HUES6 (cell line): Measurements from ENCODE around the gene FAM20B.

ENCODE experiments used
- H3K27ac ChIP-seq: 2 replicates; pipeline ENCODE4 v1.7.0; 2013; ENCODE audit warnings: low read depth, mild to moderate bottlenecking, low read length, inconsistent platforms
- H3K27me3 ChIP-seq: 2 replicates; pipeline ENCODE4 v1.6.1; 2013; ENCODE audit warnings: low read length; ENCODE audit not compliant: control insufficient read depth, insufficient read depth
- H3K36me3 ChIP-seq: 2 replicates; pipeline ENCODE4 v1.6.1; 2013; ENCODE audit warnings: low read length; ENCODE audit not compliant: control insufficient read depth, insufficient read depth
- H3K4me1 ChIP-seq: 2 replicates; pipeline ENCODE4 v1.6.1; 2013; ENCODE audit warnings: low read length; ENCODE audit not compliant: control insufficient read depth, insufficient read depth
- H3K4me3 ChIP-seq: 2 replicates; pipeline ENCODE4 v1.5.1; 2013; ENCODE audit warnings: low read depth, low read length
- H3K9ac ChIP-seq: one replicate; pipeline ENCODE4 v1.6.1; 2013; ENCODE audit warnings: mild to moderate bottlenecking, low read length
- H3K9me3 ChIP-seq: 2 replicates; pipeline ENCODE4 v1.6.1; 2013; ENCODE audit warnings: low read depth, low read length; ENCODE audit not compliant: control insufficient read depth, insufficient read depth

The FAM20B gene

DNA sequence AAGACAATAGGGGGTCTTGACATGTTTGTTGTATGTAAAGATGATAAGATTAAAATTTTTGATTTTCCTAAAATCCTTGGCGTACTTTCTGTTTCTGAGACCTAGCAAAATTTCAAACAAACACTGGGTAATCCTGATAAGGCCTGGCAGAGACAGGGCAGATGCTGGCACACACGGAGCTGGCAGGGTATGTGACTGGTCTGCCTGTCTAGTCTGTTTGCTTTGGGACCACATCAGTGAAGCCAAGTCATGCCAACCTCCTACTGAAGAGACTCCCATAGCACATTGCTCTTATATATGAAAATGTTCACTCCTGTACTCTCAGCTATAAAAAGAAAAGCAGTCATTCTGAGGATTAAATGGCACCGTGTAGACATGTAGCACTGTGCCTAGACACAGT lies 70.2 kb downstream of the FAM20B start:
- Histone ChIP-seq H3K9ac (no peak overlapping the region), H3K27ac (no peak overlapping the region), H3K4me1 (peaks cover 5% of the 10 kb centered on the region; the same call in 1 of the 2 replicates), H3K4me3 (no peak overlapping the region), H3K36me3 (peaks cover 70% of the 10 kb centered on the region), H3K9me3 (no peaks in the 10 kb centered on the region), H3K27me3 (no peaks in the 10 kb centered on the region)

DNA sequence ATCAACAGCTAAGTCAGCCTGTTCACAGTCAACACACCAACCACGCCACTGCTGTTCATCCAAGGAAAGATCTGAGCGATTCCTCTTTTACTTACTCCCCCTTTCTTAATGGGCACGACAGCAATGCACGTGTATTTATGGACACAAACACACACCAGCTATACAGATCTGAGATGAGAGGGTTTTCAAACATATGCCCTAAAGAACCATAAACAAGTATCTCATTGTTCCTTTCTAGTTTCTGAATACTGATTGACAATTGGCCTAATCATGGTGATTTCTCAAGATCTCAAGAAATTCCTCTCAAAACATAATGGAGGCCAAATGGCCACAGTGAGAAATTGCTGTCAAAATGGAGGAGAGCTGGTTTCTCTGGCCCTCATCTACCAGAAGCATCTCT lies 74.2 kb downstream of the FAM20B start:
- Histone ChIP-seq H3K4me1 (no peaks in the 10 kb centered on the region), H3K9me3 (no peaks in the 10 kb centered on the region), H3K36me3 (peaks cover 34% of the 10 kb centered on the region), H3K4me3 (no peak overlapping the region), H3K9ac (no peak overlapping the region), H3K27ac (no peak overlapping the region), H3K27me3 (no peaks in the 10 kb centered on the region)

DNA sequence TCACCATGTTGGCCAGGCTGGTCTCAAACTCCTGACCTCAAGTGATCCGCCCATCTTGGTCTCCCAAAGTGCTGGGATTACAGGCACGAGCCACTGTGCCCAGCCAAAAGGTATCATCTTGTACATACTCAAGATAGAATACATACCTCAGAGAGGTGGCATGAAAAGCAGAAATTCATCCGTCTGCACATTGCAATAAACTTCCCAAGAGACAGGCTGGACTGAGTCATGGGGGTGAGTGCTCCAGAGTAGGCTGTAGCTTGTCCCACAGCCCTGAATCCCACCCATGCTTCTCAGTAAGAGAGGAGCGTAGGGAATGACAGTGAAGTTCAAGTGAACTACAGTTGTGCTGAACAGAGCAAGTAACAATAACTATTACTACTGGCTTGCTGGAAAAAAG lies 75.9 kb downstream of the FAM20B start:
- peaks cover 17% of the 10 kb centered on the region for H3K36me3 ChIP-seq
- H3K27me3 ChIP-seq = no peaks in the 10 kb centered on the region
- no peak overlapping the region for H3K4me3 ChIP-seq
- no peak overlapping the region for H3K27ac ChIP-seq
- no peaks in the 10 kb centered on the region for H3K9me3 ChIP-seq
- H3K4me1 ChIP-seq = no peaks in the 10 kb centered on the region
- H3K9ac ChIP-seq = no peak overlapping the region

DNA sequence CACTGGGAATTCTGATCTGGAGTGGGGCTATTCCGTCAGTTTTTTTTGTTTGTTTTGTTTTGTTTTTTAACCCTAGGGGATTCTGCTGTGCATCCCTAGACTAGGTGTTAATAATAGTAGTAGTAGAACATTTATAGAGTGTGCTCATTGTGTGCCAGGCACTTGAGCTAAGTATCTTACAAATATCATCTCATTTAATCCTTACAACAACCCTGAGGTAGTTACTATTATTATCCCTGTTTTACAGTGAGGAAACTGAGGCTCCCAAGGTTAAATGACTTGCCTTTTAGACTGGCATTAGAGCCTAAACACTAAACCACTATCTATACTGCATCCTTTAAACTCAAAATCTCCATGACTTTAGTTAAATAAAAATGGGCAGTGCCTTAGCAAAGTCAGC lies 78.3 kb downstream of the FAM20B start:
- H3K4me3 ChIP-seq = no peak overlapping the region
- no peak overlapping the region for H3K9ac ChIP-seq
- no peaks in the 10 kb centered on the region for H3K9me3 ChIP-seq
- peaks cover 21% of the 10 kb centered on the region for H3K36me3 ChIP-seq
- no peaks in the 10 kb centered on the region for H3K4me1 ChIP-seq
- no peak overlapping the region for H3K27ac ChIP-seq
- H3K27me3 ChIP-seq = no peaks in the 10 kb centered on the region

DNA sequence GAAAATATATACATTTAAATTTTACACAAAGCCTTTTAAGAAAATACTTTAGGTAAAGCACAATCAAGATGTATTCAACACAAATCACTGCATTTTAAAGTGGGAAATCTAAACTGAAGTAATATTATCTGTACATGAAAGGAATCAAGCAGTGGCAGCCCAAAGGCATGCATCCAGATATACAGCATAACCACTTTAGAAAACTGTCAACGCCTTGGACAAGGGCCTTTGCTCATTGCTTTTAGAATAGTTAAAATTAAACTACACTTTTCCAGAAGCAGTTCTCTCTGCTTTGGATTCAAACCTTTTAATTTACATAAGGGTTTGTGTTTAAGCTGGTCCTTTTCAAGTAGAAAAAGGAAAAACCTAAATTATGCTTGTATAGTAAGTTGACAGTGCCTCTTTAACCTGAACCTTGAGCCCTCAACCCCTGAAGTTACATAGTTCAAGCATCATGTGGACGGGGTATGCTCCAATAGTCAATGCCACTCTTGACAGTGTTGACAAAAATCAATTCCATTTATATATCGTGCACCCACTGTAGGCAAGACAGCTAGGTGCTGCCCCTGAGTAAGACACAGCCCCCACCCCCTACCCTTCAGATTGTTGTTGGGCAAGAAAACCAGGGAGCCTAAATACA lies 79.0 kb downstream of the FAM20B start:
- no peaks in the 10 kb centered on the region for H3K4me1 ChIP-seq
- no peaks in the 10 kb centered on the region for H3K9me3 ChIP-seq
- no peak overlapping the region for H3K9ac ChIP-seq
- H3K4me3 ChIP-seq = no peak overlapping the region
- no peak overlapping the region for H3K27ac ChIP-seq
- no peaks in the 10 kb centered on the region for H3K27me3 ChIP-seq
- H3K36me3 ChIP-seq = peaks cover 26% of the 10 kb centered on the region

DNA sequence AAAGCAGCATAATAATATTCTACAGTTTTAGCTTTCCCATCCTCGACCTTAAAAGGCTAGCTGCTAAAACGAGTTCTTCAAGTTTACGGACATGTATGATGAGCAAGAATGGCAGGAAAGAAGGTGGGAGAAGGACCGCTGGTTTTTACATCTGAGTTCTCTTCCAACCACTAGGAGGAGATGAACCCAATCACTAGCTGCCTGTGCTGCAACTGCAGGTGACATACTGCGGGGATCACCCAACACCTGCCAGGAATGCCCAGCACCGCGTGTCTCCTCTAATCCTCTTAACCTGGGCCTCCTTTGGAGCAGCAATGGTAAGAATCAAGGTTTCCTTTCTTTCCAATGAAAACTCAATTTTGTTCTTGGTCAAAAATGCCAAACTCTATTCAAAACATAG lies 79.7 kb downstream of the FAM20B start:
- peaks cover 33% of the 10 kb centered on the region for H3K36me3 ChIP-seq
- no peak overlapping the region for H3K4me3 ChIP-seq
- no peaks in the 10 kb centered on the region for H3K9me3 ChIP-seq
- no peaks in the 10 kb centered on the region for H3K27me3 ChIP-seq
- no peak overlapping the region for H3K27ac ChIP-seq
- no peaks in the 10 kb centered on the region for H3K4me1 ChIP-seq
- H3K9ac ChIP-seq = no peak overlapping the region

DNA sequence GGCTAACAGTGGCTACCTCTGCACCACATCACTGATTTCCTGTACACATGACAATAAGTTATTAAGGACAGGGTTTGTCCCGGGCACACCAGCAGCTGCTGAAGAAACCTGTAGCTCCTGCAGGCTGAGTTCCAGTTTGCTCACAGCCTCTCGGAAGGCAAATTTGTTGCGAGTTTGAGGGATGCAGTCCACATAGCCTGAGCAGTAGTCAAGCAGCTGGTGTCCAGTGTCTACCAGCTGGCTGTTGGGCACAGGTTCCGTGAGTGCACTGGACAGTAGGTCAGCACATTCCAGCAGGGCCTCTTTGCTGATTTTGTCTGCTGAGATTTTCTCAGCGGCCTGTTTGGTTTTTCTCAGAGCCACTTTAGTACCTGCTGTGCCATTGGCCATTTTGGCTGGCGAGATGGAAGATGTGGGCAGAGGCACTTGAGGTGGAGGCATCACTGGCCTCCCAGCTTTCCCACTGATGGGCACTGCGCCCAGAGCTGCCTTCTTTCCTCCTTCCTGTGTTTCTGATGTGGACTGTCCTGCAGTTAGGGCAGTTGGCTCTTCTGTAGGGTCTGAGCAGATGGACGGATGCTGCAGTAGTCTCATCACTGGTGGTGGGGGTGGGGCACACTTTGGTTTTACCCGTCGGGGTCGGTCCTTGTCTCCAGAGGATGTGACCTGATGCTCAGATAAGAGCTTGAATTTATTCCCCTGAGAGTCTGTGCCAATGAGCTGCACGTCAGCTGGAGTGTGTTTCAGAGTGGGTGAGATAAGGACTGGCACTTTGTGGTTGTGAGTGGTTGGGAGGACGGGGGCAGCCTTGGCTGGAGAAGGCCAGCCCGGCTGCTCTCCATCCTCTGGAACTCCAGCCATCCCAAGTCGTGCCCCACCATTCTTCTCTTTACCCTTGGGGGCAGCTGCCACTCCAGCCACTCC lies 82.3 kb downstream of the FAM20B start:
- no peaks in the 10 kb centered on the region for H3K9me3 ChIP-seq
- no peaks in the 10 kb centered on the region for H3K4me1 ChIP-seq
- no peak overlapping the region for H3K27ac ChIP-seq
- H3K27me3 ChIP-seq = no peaks in the 10 kb centered on the region
- peaks cover 50% of the 10 kb centered on the region for H3K36me3 ChIP-seq
- no peak overlapping the region for H3K4me3 ChIP-seq
- H3K9ac ChIP-seq = no peak overlapping the region

DNA sequence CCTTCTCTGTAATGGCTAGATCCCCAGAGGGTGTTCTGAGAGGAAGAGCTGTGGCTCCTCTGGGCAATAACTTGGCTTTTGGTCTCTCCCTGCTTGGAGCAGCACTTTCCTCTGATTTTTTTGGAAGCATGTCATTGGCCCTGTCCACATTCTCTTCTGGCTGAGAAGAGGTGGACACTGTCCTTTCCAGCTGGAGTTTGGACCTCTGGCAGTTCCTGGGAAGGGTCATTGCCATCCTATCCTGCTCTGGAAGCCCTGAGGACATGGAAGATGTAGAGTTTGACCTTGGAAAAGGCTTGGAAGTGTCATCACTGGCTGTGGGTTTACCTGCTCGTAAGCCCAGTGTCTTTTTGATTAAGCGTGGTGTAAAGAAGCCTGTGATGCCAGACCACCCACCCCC lies 83.0 kb downstream of the FAM20B start:
- Histone ChIP-seq H3K36me3 (peaks cover 51% of the 10 kb centered on the region), H3K27ac (no peak overlapping the region), H3K4me1 (no peaks in the 10 kb centered on the region), H3K4me3 (no peak overlapping the region), H3K27me3 (no peaks in the 10 kb centered on the region), H3K9ac (no peak overlapping the region), H3K9me3 (no peaks in the 10 kb centered on the region)

DNA sequence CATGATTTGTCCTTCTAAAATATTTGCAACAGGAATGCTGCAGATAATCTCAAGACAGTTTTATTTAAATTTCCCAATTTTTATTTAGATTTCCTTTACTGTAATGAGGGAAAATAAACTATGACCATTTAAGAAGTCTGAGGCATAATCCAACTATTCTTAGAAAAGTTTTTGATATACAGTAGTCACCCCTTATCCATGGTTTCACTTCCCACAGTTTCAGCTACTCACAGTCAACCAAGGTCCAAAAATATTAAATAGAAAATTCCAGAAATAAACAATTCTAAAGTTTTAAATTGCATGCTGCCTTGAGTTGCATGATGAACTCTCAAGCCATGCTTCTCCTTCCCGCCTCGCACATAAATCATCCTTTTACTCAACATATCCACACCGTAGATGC lies 89.5 kb downstream of the FAM20B start:
- Histone ChIP-seq H3K4me1 (peaks cover 3% of the 10 kb centered on the region; the same call in 1 of the 2 replicates), H3K9me3 (no peaks in the 10 kb centered on the region), H3K4me3 (no peak overlapping the region), H3K36me3 (peaks cover 53% of the 10 kb centered on the region), H3K27ac (no peak overlapping the region), H3K27me3 (no peaks in the 10 kb centered on the region), H3K9ac (no peak overlapping the region)

DNA sequence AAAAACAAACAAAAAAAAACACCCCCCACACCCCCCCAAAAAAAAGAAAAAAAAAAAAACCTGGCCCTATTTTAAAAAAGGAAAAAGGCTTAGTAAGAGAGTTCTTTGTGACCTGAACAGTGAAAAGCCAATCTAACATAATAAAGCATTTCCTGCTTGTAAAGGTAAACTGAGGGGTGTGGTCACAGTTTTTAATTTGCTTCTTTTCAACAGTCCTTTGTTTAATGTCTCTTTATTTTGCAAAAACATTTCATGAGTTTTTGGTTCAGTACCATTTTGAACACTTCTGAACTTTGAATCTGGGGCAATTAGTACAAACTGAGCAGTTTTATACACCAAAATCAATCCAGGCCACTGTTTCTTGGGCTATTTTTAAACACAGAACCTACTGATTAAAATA lies 93.8 kb downstream of the FAM20B start:
- H3K9ac ChIP-seq = no peak overlapping the region
- H3K27me3 ChIP-seq = no peaks in the 10 kb centered on the region
- H3K9me3 ChIP-seq = no peaks in the 10 kb centered on the region
- peaks cover 3% of the 10 kb centered on the region; the same call in 1 of the 2 replicates for H3K4me1 ChIP-seq
- no peak overlapping the region for H3K4me3 ChIP-seq
- peaks cover 31% of the 10 kb centered on the region for H3K36me3 ChIP-seq
- peak overlapping the region; percentile 57; the same call in 1 of the 2 replicates for H3K27ac ChIP-seq

DNA sequence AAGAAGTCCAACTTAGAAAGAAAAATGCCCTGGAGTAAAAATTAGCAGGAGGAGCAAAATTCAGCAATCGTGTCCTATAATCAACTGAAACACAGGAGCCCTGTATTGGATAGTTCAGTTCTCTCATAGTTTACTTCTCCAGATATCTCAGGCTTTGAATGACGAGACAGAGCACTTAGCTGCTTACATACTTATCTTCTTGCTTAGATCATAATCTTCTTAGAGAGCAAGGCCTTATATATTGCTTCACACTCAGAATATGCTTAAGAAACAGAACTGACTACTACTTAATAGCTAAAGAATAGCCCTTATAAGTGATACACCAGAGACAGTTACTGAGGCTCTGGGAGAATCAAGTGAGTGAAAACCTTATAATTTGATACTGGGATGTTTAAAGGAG lies 95.0 kb downstream of the FAM20B start:
- H3K27ac ChIP-seq = no peak overlapping the region
- H3K4me3 ChIP-seq = no peak overlapping the region
- H3K27me3 ChIP-seq = no peaks in the 10 kb centered on the region
- no peaks in the 10 kb centered on the region for H3K9me3 ChIP-seq
- no peak overlapping the region for H3K9ac ChIP-seq
- H3K4me1 ChIP-seq = peaks cover 3% of the 10 kb centered on the region; the same call in 1 of the 2 replicates
- peaks cover 40% of the 10 kb centered on the region for H3K36me3 ChIP-seq
